Thyroid gland (tissue), 4 donors: ENCODE data around the gene ORMDL3.

Experiments used
- CTCF ChIP-seq, 6 experiments: fragments of 200-600 bp in 3 of 6; fragments of 450-650 bp in 3 of 6; sonication (generic) in 3 of 6; IDR thresholded peaks; one replicate each; pipeline ENCODE4 v1.5.1; 2016 to 2019; ENCODE audit warnings: antibody characterized with exemption in 6 of 6, mild to moderate bottlenecking in 2 of 6, inconsistent platforms in 1 of 6, moderate library complexity in 1 of 6
- POLR2A ChIP-seq, 2 donors: fragments of 450-650 bp; IDR thresholded peaks; one replicate each; pipeline ENCODE4 v1.6.1; 2017; ENCODE audit warnings: antibody characterized with exemption in 2 of 2, mild to moderate bottlenecking in 2 of 2, moderate library complexity in 1 of 2

- TF ChIP-seq POLR2A (IDR thresholded peaks at IDR 0.05) (no peak), CTCF (IDR thresholded peaks at IDR 0.05) (no peak)
Observed at GRCh38 chr17:39939106-39939505, 11.7 kb upstream of the ORMDL3 start.
